Activated CD4-positive, alpha-beta T cell treated with anti-CD3 and anti-CD28 coated beads, Interleukin-2, Interleukin-4, amounts not matched to agents 100 ng/mL and 50 ng/mL, durations not matched to agents 16 hours and 8 hours (primary cell): ENCODE measurements around the gene RASA4B.
"Not testable (repeated sequence)": the region's sequence is repeated elsewhere in the genome, so short reads cannot be mapped to it uniquely, and the experiment has no call there.

Source experiments
- DNase-seq: peaks from one replicate; pipeline ENCODE4 v3.0.0-alpha.2; 2020; ENCODE audit warnings: low spot score

The RASA4B gene

GRCh38 chr7:102517550-102518147 is at the start of gene RASA4B:
TSS of gene RASA4B (minus strand) at chr7:102517777. CDS start at chr7:102517710, 67 bp downstream.
- not testable (repeated sequence) for DNase-seq

- not testable (repeated sequence) for DNase-seq
Measured at GRCh38 chr7:102550808-102551422, 33.3 kb upstream of the RASA4B start, which contains the start of gene SPDYE2. TSS of gene SPDYE2 (plus strand) at chr7:102551226. CDS start at chr7:102553256, 2,030 bp downstream.

GRCh38 chr7:102546353-102546752 is 28.8 kb upstream of the RASA4B start:
- DNase-seq = not testable (repeated sequence)

- not testable (repeated sequence) for DNase-seq
Measured at GRCh38 chr7:102545288-102545687, 27.7 kb upstream of the RASA4B start.

- not testable (repeated sequence) for DNase-seq
Measured at GRCh38 chr7:102544372-102544771, 26.8 kb upstream of the RASA4B start.

- not testable (repeated sequence) for DNase-seq
Measured at GRCh38 chr7:102543596-102543995, 26.0 kb upstream of the RASA4B start, which contains the start of gene UPK3BL2. TSS of gene UPK3BL2 (minus strand) at chr7:102543696. CDS start at chr7:102543636, 60 bp downstream.

GRCh38 chr7:102542771-102543170 is 25.2 kb upstream of the RASA4B start:
- DNase-seq = not testable (repeated sequence)

GRCh38 chr7:102542083-102542482 is 24.5 kb upstream of the RASA4B start:
- DNase-seq = not testable (repeated sequence)

GRCh38 chr7:102540604-102541003 is 23.0 kb upstream of the RASA4B start:
- DNase-seq = not testable (repeated sequence)

- DNase-seq = not testable (repeated sequence)
Measured at GRCh38 chr7:102535062-102535615, 17.6 kb upstream of the RASA4B start.

- DNase-seq = not testable (repeated sequence)
Measured at GRCh38 chr7:102532127-102532526, 14.6 kb upstream of the RASA4B start.

- DNase-seq = not testable (repeated sequence)
Measured at GRCh38 chr7:102531583-102531982, 14.0 kb upstream of the RASA4B start.

GRCh38 chr7:102527822-102528793 is 10.5 kb upstream of the RASA4B start:
- DNase-seq = not testable (repeated sequence)

GRCh38 chr7:102527182-102527581 is 9.6 kb upstream of the RASA4B start:
- not testable (repeated sequence) for DNase-seq

- not testable (repeated sequence) for DNase-seq
Measured at GRCh38 chr7:102524803-102525202, 7.2 kb upstream of the RASA4B start.

- not testable (repeated sequence) for DNase-seq
Measured at GRCh38 chr7:102520797-102521196, 3.2 kb upstream of the RASA4B start.

GRCh38 chr7:102516951-102517350 is 626 bp downstream of the RASA4B start:
- not testable (repeated sequence) for DNase-seq

GRCh38 chr7:102515889-102516288 is 1.7 kb downstream of the RASA4B start:
- DNase-seq = not testable (repeated sequence)

- DNase-seq = not testable (repeated sequence)
Measured at GRCh38 chr7:102514881-102515721, 2.5 kb downstream of the RASA4B start.

GRCh38 chr7:102512642-102513221 is 4.8 kb downstream of the RASA4B start:
- not testable (repeated sequence) for DNase-seq
